Measurements from ENCODE around the gene IGSF9B. TPM values are rescaled to one million over a fixed set of nuclear protein-coding genes. Genes with fewer than 3 reads are reported as not detected.

The IGSF9B gene
- total RNA-seq, 1 donor from 2014 or later, result 41.7 TPM

DNA sequence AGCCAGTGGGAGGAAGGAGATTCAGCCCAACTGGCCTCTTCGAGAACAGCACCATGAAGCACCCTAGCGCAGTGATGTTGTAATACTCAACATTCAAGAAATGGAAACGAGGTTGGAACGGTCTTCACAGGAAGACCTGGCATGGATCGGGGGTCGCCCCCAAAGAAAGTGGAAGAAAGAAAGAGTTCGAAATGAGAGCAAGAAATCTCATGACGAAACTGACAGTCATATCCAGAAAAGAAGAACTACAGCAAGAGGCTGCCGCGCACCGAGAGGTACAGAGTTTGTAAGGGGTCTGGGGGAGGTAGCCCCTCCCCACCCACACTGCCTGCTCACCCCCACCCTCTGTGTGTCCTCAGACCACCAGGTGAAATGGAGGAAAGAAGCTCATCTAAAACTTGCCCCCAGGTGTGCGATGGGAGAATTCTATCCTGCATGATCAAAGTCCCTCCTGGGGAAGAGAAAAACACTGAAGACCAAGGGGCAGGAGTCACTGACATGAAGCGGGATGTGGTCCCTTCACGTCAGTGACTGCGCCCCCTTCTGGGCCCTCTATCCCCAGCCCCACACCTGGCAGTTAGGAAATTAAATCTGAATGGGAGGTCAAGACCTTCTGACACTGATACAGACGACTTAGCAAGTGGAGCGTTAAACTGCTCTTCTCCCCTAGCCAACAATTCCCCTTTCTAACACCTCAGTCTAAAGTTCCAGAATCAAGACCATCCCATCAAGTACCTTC, 58.6 kb downstream of the IGSF9B start:
- ATAC-seq (no peak), DNase-seq (ENCODE audit: missing footprints) (no peak)

GRCh38 chr11:133897331-133897650, 59.5 kb downstream of the IGSF9B start:
- no peak for ATAC-seq

More for the DNA sequence above, 58.6 kb downstream of the IGSF9B start:
- intact Hi-C loops (cut with DNase I), result no loop called here

DNA sequence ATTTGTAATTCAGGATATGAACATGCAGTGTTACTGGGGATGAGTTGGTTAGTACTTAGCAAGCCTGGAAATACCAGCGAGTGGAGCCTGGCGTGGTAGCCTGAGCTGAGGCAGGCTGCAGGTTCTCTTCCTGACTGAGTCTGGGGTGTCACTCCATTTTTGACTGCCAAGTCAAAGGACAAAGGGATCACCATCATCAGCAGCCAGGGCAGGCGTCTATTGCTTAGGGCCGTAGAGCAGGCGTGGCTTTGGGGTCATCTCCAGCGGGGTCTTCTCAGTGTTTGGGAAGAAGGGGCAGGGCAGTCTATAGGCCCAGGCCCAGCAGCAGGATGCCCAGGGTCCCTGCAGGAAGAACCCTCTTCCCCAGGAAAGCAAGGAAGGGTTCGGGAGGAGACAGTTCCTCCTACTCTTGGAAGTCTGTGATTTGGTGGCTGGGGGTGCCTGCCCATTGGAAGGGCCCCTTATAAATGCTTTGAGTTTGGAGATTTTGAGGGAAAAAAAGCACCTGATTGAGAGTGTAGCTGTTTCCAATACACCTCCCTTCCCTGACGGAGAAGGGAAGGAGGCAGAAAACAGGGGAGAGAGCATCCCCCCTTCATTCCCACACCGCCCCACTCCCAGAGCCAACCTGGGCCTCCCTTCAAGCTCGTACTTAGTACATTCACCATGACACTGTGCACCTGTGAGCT, 60.0 kb downstream of the IGSF9B start:
- intact Hi-C loops (cut with DNase I), result no loop called here
- ATAC-seq, result no peak
- no peak for DNase-seq (ENCODE audit: missing footprints)

More at GRCh38 chr11:133897331-133897650, 59.5 kb downstream of the IGSF9B start:
- DNase-seq (ENCODE audit: missing footprints), result no peak
- intact Hi-C loops (cut with DNase I), result no loop called here

GRCh38 chr11:133896028-133896427, 60.7 kb downstream of the IGSF9B start:
- ATAC-seq (no peak), DNase-seq (ENCODE audit: missing footprints) (no peak)
- intact Hi-C loops (cut with DNase I), result no loop called here

GRCh38 chr11:133895551-133895950, 61.2 kb downstream of the IGSF9B start:
- DNase-seq (ENCODE audit: missing footprints) (no peak), ATAC-seq (no peak)
- intact Hi-C loops (cut with DNase I), result no loop called here

GRCh38 chr11:133895061-133895479, 61.7 kb downstream of the IGSF9B start:
- intact Hi-C loops (cut with DNase I), result no loop called here
- DNase-seq (ENCODE audit: missing footprints) (no peak), ATAC-seq (peak; percentile 47)

GRCh38 chr11:133893381-133893780, 63.4 kb downstream of the IGSF9B start:
- ATAC-seq (no peak), DNase-seq (ENCODE audit: missing footprints) (no peak)
- intact Hi-C loops (cut with DNase I), result no loop called here

GRCh38 chr11:133892584-133893380, 64.0 kb downstream of the IGSF9B start:
- intact Hi-C loops (cut with DNase I), result no loop called here
- DNase-seq (ENCODE audit: missing footprints) (no peak), ATAC-seq (no peak)

GRCh38 chr11:133892126-133892525, 64.6 kb downstream of the IGSF9B start:
- no peak for DNase-seq (ENCODE audit: missing footprints)
- no peak for ATAC-seq
- intact Hi-C loops (cut with DNase I), result no loop called here

DNA sequence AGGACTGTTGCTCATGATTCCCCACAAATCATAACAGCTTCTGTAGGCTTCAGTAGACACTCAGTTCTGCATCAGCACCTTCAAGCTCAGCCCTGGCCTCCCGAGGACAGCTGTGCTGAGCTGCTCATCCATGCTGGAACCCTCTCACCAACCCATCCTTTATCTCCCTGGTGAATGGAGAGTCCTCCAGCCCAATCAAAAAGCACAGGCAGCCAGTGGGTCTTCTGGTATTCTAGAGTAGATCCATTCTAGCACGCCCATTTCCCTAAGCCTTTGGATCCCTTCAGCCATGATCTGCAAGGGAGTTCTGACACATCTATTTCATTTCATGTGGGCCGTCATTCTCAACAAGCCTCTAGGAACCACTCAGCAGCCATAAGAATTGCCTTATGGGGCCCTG, 66.9 kb downstream of the IGSF9B start:
- intact Hi-C loops (cut with DNase I), result no loop called here
- DNase-seq (ENCODE audit: missing footprints) (no peak), ATAC-seq (no peak)

DNA sequence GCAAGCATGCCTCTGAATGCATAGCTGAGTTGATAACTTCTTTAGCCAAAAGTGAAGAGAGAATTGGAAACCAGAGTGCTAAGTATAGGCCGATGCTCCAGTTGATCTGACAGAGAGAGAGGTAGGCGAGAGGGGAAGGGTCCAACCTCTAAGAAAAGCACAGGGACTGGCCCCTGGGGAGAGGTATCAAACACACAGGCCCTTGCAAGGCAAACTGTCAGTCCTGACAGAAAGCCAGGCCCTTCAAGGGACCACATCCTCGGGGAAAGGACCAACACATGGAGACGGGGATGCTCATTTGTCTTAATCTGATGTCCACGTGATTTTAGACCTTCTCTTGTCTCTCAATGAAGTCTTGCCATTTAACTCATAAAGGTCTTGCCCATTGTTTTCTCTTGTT, 67.6 kb downstream of the IGSF9B start:
- no peak for ATAC-seq
- intact Hi-C loops (cut with DNase I), result no loop called here
- DNase-seq (ENCODE audit: missing footprints), result no peak

DNA sequence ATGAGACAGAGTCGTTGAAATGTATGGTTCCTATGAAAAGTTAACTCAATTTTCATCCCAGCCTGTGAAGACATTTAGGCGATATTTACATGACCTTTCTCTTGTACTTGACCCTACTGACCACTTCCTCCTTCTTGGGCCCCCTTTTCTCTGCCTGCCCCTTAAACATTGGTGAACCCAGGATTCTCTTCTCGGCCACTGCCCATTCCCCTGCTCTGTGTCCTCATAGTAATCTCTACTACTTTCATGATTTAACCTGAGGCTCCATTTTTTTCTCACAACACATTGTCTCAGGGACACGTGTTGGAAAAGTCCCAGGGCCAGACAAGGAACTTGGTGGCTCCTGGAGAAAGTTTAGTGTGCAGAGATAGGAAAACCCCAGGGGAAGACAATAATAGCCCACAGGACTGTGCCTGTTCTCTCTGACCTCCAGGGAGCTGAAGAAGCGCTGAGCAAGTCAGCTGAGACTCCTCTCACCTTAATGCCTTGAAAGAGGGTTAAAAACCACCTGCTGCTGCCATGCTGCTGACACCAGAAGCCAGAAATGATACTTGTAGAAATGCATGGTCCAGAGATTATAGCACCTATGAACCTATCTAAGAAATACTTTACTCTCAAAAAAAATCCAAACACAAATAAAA, 69.0 kb downstream of the IGSF9B start:
- no peak for ATAC-seq
- intact Hi-C loops (cut with DNase I), result no loop called here
- no peak for DNase-seq (ENCODE audit: missing footprints)

DNA sequence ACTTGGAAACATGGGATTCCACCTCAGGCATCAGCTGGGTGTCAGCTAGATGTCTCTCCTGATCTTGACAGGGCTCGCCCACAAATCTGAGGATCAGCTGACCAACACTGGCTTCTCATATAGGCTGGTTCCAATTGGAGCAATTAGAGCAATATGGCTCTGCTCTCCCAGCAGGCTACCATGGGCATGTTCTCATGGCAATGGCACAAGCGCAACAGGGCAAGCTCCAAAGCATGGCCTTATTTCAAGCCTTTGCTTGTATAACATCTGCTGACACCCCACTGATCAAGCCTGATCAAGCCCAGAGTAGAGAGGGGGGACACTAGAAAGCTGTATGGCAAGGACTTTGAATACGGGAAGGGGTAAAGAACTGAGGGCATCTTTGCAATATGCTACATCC, 70.7 kb downstream of the IGSF9B start:
- intact Hi-C loops (cut with DNase I), result no loop called here
- ATAC-seq (no peak), DNase-seq (ENCODE audit: missing footprints) (no peak)

DNA sequence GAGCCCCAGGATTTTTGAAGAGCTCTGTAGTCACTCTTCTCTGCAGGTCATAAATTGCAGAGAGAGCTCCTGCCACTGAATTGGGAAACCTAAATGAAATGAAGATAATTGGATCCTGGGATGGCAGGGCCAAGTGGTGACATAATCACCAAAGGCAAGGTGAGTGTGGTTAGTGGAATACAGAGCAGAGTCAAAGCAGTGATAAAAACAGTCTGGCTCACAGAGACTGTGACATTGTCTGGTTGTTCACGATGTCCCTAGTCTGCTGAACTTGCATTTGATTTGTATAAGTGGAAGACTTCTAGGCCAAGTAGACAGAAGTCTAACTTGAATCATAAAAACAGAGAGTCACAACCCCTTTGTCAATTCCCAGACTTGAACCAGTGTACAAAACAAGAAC, 84.6 kb downstream of the IGSF9B start:
- no peak for DNase-seq (ENCODE audit: missing footprints)
- intact Hi-C loops (cut with DNase I), result no loop called here
- no peak for ATAC-seq

- no peak for ATAC-seq
- intact Hi-C loops (cut with DNase I), result no loop called here
- no peak for DNase-seq (ENCODE audit: missing footprints)
Observed at GRCh38 chr11:133867456-133867855, 89.3 kb downstream of the IGSF9B start.

DNA sequence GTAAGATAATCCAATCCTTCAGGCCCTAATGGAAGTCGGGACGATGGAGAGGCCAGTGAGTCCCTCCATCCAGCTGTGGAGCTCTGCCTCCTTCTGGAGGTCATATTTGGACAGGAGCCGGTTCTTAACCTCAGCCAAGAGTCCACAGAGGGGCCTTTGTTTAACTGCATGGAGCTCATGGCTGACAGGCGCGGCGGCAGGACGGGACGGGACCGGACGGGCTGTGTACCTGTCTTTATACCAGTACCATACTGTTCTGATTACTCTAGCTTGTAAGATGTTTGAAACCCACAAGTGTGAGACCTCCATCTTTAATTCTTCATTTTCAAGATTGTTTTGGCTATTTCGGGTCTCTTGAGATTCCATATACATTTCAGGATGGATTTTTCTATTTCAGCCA, 91.3 kb downstream of the IGSF9B start:
- intact Hi-C loops (cut with DNase I), result no loop called here
- no peak for ATAC-seq
- no peak for DNase-seq (ENCODE audit: missing footprints)

- DNase-seq (ENCODE audit: missing footprints) (no peak), ATAC-seq (no peak)
- intact Hi-C loops (cut with DNase I), result no loop called here
Observed at GRCh38 chr11:133864756-133865155, 92.0 kb downstream of the IGSF9B start.

DNA sequence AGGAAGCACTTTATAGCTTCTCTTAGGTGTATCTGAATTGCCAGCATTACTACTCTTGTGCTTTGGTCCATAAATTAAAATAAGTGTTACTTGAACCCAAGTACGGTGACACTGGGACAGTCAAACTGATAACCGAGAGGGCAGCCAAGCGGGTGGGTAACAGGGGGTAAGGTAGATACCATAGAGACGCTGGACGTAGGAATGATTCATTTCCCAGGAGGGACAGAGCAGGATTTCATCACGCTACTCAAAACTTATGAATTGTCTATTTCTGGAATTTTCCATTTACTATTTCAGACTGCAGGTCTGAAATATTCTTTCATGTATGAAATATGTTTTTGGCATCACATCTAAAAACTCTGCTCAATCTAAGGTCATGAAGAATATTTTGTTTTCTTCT, 96.6 kb downstream of the IGSF9B start:
- DNase-seq (ENCODE audit: missing footprints), result no peak
- ATAC-seq, result no peak
- intact Hi-C loops (cut with DNase I), result no loop called here

All from Right ventricle myocardium inferior (tissue), 1 donor.